Hematopoietic multipotent progenitor cell (in vitro differentiated cells): ENCODE measurements around the gene BIRC2. TPM values are rescaled to one million over a fixed set of nuclear protein-coding genes. Genes with fewer than 3 reads are reported as not detected.
A peak's percentile ranks its signal among the peaks of the same experiment; 100 is the strongest.
"Not testable (repeated sequence)": the region's sequence is repeated elsewhere in the genome, so short reads cannot be mapped to it uniquely, and the experiment has no call there.

Experiments used
- DNase-seq, 3 donors: peaks; one replicate each; pipeline ENCODE4 v3.0.0-alpha.2; 2011 to 2015; ENCODE audit warnings: low read depth in 2 of 3, low spot score in 2 of 3
- total RNA-seq: library from RNA; depleted of rRNA; stranded (reverse); fragments of >200 nt; gene quantifications from one replicate; pipeline ENCODE4 v1.2.3, GENCODE V29; 2012

Gene BIRC2
- 49.0 TPM for total RNA-seq

DNA sequence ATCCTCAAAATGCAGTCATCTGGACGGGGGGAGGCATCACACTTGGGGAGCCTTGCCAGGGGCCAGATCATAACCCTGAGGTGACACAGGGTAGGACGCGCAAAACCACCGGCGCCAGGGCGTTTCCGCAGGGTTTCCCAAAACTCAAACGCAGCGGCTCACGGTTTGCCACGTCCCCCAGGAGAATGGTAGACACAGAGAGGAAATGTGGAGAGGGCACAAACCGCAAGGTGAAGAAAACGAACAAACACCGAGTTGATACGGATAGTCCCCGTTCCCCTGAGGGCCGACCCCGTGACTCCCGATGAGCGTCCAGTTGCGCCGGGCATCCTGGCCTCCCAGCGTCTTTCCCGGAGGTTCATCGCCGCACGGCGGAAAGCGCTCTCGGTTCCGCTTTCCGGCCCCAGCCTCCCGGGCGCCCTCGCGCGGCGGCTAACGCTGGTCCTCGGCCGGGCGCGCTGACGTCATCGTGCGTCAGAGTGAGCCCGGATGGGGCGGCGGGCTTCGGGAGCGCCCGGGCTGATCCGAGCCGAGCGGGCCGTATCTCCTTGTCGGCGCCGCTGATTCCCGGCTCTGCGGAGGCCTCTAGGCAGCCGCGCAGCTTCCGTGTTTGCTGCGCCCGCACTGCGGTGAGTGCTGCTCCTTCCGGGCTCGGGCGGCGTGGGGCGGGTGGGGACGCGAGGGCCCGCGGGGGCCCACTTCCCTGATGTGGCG lies at the start of gene BIRC2:
TSS of gene BIRC2 (plus strand) at position 467 of the 714 bp plus-strand sequence. CDS start 2,641 bp downstream, outside the sequence.
- DNase-seq, result peak; percentile 96 to 97 (median 97)

DNA sequence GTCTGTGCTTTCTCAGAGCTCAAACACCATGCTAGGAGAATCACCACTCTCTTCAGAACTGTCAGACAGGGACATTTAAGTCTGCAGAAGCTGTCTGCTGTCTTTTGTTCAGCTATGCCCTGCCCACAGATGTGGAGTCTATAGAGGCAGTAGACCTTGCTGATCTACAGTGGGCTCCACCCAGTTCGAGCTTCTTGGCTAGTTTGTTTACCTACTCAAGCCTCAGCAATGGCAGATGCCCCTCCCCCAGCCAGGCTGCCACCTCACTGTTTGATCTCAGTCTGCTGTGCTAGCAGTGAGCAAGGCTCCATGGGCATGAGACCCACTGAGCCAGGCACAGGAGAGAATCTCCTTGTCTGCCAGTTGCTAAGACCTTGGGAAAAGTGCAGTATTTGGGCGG lies 46.2 kb upstream of the BIRC2 start:
- DNase-seq, result not testable (repeated sequence)

DNA sequence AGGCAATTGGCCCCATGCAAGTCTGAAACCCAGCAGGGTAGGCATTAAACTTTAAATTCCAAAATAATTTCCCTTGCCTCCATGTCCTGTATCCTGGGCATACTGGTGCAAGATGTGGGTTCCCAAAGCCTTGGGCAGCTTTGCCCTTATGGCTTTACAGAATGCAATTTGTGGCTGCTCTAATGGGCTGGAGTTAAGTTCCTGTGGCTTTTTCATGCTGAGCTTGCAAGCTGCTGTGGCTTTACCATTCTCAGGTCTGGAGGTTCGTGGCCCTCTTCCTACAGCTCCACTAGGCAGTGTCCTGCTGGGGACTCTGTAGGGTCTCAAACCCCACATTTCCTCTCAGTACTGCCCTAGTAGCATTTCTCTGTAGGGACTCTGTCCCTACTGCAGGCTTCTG lies 44.8 kb upstream of the BIRC2 start:
- no peak for DNase-seq

DNA sequence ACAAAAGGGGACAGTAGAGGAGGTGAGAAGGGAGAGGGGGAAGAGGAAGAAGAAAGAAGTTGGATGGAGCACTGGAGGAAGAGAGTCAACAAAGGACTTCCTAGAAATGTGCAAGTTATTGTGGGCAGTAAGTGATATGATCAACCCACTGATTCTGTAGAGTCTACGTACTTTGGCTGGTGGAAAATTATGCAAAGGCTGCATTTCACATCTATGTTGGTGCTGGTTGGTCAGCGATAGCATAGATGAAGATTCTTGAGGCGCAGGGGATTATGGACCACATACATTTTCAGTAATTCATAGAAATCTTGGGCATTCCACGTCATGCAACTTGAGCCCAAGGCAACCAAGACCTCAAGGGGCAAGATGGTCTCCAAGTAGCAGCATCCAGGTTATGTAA lies 42.3 kb upstream of the BIRC2 start:
- DNase-seq, result no peak

DNA sequence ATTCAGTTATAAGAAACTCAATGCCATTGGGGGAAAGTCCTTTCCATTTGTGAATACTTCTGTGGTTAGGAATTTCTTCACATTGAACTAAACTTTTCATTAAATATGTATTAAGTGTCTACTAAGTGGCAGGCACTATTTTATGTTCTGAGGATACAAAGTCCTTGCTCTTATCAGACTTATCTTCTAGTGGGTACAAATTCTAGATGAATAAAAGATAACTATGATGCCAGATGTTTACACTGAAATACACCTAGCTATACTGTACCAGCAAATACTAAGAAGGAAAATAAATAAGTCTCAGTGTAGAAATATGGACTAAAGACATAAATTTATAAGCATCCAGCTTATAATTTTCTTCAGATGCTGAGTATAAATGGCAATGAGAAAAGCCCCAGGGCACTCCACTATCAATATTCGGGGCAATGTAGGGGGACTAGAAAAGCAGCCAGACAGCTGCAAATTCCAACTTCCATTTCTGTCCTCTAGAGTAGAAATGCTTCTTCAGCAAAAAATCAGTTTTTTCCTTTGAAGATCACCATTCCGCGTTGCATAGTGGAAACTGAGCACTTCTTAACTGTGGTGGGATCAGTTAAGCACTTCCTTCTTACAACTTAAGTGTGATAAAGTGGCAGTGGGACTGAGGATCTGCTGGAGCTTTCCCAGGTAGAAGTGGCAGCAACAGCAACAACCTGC lies 41.5 kb upstream of the BIRC2 start:
- DNase-seq, result no peak

DNA sequence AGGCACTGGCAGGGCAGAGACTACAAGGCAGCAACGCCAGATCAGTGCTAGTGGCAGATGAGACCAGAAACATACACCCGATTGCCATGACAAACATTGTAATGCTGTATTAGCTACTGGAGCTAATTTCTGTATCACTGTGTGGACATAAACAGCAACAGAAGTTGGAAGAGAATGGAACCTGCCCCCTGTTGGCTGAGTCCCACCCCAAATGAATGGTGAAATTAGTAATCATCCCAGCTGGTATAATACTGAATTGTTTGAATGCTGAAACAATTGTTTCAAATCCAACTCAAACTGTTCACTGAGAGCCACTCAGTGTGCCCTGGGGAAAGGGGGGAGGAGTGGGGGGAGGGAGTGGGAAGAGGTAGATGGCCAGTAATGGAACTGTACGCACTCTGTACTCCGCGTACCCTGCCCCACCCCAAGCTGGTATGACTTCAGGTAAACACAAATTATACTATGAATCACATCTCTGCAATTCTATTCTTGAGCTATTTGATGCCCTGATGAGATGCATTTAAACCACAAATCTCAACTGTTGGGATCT lies 40.9 kb upstream of the BIRC2 start:
- no peak for DNase-seq

DNA sequence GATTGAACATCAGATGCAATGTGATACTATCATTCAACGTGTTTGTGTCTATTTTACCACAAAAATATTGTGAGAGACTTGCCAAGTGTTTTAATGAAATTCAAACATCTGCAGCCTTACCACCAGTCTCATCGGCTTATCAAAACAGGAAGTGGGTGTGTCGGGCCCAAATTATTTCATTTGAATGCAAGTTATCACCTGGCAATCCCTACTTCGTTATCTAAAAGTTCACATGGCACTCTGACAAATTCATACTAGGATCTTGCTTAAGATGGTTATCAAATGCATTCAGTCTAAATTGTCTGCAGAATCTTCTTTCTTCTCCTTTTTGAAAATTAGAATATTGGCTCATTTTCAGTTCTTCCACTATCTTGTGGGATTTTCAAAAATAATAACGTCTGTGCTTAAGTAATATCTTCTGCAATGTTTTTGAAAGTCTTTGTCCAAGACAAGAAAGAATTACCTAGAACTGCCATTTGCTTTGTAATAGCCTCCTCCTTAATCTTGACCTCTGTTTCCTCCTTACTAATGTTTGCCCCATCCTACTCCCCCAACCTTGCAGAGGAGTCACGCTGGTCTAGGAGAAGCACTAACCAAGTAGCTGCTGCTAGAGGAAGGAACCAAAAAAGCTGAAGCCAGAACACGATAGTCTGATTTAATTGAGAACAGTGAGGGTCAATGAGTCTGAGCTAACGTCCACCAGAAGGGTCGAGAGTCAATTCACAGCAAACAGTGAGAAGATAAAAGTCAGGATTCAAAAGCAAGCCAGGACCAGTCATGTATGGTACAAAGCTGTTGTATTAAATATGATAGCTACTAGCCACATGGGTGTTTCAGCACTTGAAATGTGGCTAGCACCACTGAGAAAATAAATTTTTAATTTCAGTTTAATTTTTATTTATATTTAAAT lies 39.9 kb upstream of the BIRC2 start:
- DNase-seq, result peak in 1 of 3 donors; percentile 60

DNA sequence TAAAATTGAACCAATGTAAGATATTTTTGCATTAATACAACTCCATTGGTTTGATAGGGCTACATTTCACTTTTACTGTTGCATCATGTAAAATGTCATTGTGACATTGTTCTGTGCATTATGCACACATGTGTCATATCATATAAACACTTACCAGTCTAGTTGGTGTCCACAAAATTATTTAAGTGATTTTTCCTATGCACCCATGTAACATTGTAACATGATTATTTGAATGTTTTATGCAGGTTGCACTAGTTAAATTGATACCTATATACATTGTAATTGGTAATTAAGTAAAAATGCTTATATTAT lies 39.3 kb upstream of the BIRC2 start:
- no peak for DNase-seq

DNA sequence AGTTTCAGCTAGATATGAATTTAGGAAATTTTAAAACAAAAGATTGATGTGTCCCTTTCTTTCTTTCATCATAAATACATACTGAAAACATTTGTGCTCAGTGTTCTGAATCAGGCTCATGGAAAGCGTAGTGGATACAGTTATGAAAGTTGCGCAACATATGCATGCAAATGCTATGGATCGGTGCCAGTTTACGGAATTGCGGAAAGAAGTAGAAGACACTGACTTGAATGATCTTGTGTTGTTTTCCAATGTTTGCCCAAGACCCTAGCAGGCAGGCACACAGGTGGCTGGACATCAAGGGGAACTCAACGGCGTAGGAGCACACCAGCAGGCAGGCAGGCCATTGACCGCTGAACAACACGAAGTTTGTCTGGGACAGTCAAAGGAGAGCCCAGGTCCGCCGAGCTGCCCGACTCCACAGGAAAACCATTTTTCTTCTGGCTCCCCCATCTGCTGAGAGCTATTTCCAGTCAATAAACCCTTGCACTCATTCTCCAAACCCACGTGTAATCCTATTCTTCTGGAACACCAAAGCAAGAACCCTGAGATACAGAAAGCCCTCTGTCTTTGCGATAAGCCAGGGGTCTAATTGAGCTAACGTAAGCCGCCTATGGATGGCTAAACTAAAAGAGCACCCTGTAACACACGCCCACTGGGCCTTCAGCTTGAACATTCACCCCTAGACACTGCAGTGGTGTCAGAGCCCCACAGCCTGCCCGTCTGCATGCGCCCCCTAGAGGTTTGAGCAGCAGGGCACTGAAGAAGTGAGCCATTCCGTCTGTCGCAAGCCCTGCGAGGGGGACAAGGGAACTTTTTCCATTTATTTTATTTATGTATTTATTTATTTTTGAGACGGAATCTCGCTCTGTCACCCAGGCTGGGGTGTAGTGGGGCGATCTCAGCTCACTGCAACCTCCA lies 37.1 kb upstream of the BIRC2 start:
- DNase-seq, result no peak

DNA sequence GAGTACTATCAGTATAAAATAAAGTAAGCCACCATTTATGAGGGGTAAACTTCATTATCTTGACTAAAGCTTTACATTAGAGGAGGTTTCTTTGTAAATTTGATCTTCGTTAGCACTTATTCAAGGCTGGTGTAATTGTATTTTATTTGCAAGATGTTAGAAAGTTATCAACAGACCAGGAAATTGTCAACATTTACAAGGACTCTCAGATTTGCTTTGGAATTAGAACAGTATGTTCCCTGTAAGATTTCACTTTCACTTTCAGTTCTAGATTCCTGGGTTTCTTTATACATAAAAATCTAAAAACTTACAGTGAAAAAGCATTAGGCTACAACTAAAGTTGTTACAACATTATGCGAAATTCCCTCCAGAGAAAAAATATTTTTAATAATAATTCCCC lies 34.3 kb upstream of the BIRC2 start:
- DNase-seq, result peak in 1 of 3 donors; percentile 39

DNA sequence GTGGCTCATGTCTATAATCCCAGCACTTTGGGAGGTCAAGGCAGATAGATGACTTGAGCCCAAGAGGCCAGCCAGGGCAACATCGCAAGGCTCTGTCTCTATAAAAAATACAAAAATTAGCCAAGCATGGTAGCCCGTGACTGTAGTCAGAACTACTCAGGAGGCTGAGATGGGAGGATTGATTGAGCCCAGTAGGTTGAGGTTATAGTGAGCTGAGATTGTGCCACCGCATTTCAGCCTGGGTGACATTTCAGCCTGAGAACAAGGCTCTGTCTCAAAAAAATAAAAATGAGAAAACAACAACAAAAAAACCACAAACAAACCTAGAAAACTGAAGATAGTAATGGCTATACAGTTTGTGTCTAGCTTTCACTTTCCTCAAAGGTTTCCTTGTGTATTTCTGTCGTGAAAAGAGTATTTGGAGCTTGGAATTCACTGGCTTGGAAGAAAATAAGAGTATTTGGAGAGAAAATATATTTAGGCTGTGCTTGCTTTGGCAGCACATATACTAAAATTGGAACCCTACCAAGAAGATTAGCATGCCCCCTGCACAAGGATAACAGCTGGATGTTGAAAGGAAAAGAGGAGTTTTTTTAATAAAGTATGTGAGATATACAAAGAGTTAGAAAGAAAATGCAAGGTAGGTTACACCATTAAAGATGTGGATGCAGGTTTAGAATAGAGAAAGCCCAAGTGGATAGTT lies 33.6 kb upstream of the BIRC2 start:
- DNase-seq, result no peak

DNA sequence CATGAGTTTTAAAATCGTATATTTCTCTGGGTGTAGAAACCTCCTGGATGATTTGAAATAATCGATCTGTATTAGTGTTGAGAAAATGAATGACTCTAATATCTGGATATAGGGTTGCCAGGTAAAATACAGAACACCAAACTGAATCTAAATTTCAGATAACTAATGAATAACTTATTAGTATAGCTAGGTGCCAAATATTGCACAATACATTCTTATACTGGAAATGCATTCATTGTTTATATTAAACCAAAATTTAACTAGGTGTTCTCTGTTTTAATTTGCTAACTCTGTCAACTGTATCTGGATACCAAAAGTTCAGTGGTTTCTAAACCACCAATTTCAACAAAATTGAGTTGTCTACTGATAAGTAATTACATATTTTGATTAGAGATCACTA lies 32.2 kb upstream of the BIRC2 start:
- DNase-seq, result no peak

DNA sequence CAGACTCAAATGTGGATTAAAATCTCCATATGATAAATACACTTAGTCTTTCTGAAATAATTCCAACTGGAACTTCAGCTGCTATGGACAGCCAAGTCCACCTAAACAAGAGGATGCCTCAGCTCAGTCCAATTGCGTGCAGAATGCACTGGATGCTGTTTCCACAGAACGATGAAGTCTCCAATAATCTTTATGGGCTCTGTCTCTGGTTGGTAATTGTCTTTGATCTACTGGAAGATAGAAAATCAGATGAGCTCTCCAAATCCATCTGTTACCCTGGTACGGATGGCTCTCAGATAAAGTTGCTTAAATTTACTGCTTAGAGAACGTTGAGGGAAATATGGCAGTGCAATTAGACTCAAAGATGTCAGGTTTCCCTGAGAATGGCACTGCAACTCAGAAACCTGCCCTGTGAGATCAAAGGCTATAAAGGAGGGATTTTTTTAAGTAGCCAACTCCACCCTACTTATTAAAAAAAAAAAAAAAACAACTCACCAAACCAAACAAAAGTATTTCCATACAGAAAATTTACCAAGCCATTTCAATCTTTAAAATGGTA lies 30.6 kb upstream of the BIRC2 start:
- no peak for DNase-seq

DNA sequence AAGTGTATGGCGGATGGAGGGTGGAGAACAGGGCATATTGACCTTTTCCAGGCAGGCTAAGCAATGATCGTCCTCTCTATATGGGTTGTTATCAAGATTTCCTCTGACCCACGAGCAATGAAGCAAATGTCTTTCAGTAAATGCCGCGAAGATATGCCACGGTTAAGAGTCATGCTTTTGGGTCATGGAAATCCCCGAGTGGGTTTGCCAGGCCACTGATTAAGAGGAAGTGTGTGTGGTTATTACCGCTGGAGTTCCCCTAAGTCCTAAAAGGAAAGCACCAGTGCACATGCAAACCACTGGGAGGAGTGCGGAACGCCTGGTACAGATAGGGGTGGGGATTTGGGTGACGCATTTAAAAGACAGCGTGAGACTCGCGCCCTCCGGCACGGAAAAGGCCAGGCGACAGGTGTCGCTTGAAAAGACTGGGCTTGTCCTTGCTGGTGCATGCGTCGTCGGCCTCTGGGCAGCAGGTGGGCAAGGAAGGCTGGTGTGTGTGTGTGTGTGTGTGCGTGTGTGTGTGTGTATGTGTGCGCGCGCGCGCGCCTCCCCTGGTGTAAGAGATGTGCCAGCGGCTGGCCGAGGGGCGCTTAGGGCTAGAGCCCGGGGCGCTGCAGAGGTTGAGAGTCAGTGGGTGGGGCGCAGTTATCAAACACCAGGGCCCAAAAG lies 29.8 kb upstream of the BIRC2 start, which contains the start of gene BIRC3:
TSS of gene BIRC3 (plus strand) at position 386 of the 669 bp plus-strand sequence. CDS start 7,026 bp downstream, outside the sequence.
- peak; percentile 90 to 99 (median 99) for DNase-seq

DNA sequence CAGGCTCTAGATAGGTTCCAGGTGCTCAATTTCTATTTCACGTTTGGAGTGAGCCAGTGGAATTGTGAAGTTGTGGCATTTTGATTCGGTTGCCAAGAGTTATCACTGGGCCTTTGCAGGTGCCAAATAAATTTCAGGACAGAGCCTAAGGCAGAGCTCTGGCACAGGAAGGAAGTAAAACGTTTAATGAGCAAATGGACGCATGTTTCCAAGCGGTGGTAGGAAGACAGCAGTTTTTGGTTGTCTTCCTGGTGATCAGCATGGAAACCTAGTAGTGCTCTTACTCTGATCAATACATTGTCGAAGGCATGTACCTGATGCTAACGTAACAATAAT lies 29.3 kb upstream of the BIRC2 start:
- no peak for DNase-seq

DNA sequence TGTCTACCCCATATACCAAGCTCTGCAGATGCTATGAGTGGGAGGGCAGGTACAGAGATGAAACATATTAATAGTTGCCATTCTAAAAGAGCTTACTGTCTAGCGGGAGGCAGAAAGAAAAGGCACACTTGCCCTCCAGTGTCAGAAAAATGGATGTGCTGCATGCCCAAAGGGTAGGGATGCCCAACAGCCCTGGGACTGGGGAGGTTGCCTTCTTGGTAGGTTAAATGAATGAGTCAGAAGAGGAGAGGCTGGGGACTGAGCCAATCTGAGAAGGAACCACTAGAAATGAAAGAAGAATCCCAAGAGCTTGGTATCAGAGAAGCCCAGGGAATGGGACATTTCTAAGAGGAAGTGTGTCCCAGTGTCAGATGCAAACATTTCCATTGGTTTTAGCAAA lies 28.5 kb upstream of the BIRC2 start:
- no peak for DNase-seq

DNA sequence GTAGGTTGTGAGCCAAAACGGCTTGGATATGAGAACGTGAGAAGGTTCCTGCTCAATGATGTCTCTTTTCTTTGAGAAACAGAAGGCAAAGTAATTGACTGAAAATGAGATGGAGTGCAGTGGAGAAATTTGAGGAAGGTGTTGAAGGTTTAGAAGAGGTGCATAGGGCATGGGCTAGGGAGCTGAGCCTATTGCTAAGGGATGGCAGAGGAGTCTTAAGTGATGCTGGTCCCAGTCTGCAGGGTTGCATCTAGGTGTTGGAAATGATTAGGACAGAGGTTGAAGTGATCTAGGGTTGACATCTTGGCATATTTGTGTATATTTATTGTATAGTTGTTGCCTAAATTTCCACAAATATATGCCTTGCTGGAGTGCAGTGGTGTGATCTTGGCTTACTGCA lies 27.5 kb upstream of the BIRC2 start:
- DNase-seq, result no peak

DNA sequence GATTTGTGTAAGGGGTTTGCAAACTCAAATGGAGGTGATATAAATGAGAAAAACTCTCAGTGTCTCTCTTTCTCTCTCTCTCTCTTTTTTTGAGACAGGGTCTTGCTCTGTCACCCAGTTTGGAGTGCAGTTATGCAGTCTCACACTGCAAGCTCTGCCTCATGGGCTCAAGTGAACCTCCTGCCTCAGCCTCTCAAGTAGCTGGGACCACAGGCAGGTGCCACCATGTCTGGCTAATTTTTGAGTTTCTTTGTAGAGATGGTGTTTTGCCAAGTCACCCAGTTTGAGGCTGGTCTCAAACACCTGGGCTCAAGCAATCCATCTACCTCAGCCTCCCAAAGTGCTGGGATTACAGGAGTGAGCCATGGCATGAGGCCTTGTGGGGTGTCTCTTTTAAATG lies 26.8 kb upstream of the BIRC2 start:
- DNase-seq, result no peak

DNA sequence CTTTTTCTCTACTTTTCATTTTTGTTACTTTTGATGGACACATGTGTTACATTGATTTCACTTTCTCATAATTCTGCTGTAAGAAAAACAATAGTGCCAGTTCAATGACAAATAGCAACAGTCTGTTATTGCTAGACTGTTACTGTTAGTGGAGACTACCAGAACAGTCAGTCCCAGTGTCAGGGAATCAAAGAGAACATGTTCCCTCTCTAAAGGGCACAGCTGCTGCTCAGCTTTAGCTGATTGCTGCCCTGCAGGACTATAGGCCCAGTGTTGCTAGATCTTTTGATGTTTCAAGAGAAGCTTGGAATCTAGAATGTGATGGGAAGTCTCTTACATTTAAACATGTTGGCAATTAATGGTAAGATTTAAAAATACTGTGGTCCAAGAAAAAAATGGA lies 26.3 kb upstream of the BIRC2 start:
- no peak for DNase-seq
